Dendritic cell treated with granulocyte-macrophage colony-stimulating factor and Interleukin-4, amounts not matched to agents 40 ng/mL and 50 ng/mL, for 4 days (primary cell): ENCODE measurements around the gene DCDC2B.

Source experiments
- H3K27ac Mint-ChIP-seq: one replicate; pipeline ENCODE4 v1.8.0; 2022; ENCODE audit warnings: mild to moderate bottlenecking, mixed read lengths
- H3K27me3 Mint-ChIP-seq: one replicate; pipeline ENCODE4 v1.8.0; 2022; ENCODE audit warnings: mild to moderate bottlenecking, mixed read lengths
- H3K36me3 Mint-ChIP-seq: one replicate; pipeline ENCODE4 v1.8.0; 2022; ENCODE audit warnings: low read depth, mixed read lengths
- H3K4me1 Mint-ChIP-seq: one replicate; pipeline ENCODE4 v1.8.0; 2022; ENCODE audit warnings: low read depth, mixed read lengths
- H3K4me3 Mint-ChIP-seq: one replicate; pipeline ENCODE4 v1.8.0; 2022; ENCODE audit warnings: mild to moderate bottlenecking, moderate library complexity, mixed read lengths
- H3K9me3 Mint-ChIP-seq: one replicate; pipeline ENCODE4 v1.8.0; 2022; ENCODE audit warnings: mixed read lengths
- intact Hi-C: fragments of 100-400 bp; cut with micrococcal nuclease; formaldehyde crosslinking; loops from one replicate; pipeline ENCODE4 v1.15.0; 2022

The DCDC2B gene

GRCh38 chr1:32200226-32201010 lies 8.5 kb upstream of the DCDC2B start, which contains the start of gene CCDC28B:
Gene CCDC28B (plus strand): TSS chr1:32200595. CDS start chr1:32201936, 1,341 bp downstream.
- Mint-ChIP-seq H3K9me3 (no peaks in the 10 kb centered on the region), H3K4me1 (peaks cover 35% of the 10 kb centered on the region), H3K27ac (peak within 1 kb of the TSS; percentile 69), H3K27me3 (peaks cover 10% of the 10 kb centered on the region), H3K36me3 (peaks cover 35% of the 10 kb centered on the region), H3K4me3 (peak within 1 kb of the TSS; percentile 86)
- intact Hi-C loops: loop anchor here (2.0 to 5.0 kb wide), 2 partner anchors 20 to 192 kb away; partner anchors contain the start of gene BSDC1

- H3K4me1 Mint-ChIP-seq: peaks cover 44% of the 10 kb centered on the region
- H3K27ac Mint-ChIP-seq: peak overlapping the region; percentile 69
- peak overlapping the region; percentile 86 for H3K4me3 Mint-ChIP-seq
- peaks cover 33% of the 10 kb centered on the region for H3K36me3 Mint-ChIP-seq
- no peaks in the 10 kb centered on the region for H3K9me3 Mint-ChIP-seq
- peaks cover 13% of the 10 kb centered on the region for H3K27me3 Mint-ChIP-seq
- intact Hi-C loops: loop anchor here (2.0 to 5.0 kb wide), 2 partner anchors 20 to 191 kb away; partner anchors contain the start of gene BSDC1
These were observed 7.7 kb upstream of the DCDC2B start for GRCh38 chr1:32201011-32201855.

DNA sequence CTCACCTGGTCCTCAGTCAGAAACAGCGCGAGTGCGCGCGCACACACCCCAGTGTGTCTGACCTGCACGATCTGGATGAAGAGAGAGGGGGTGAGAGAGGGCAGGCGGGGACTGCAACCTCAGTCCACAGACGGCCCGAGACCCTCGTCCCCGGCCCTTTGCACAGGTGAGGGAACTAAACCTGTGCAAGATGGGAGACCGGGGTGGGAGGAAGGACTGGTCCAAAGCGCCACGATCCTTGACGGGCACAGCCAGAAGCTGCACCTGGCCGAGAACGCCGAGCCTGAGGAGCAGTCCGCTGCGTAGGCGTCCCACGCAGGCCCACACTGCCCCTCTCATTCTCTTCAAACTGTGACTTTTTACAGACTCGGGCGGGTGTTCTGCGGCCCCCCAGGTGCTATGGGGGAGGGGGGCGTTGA lies 3.9 kb upstream of the DCDC2B start:
- H3K27ac Mint-ChIP-seq: peak overlapping the region; percentile 83
- intact Hi-C loops: loop anchor here (5.0 kb wide), 1 partner anchor 187 kb away; the partner anchor contains the start of gene BSDC1
- peaks cover 56% of the 10 kb centered on the region for H3K4me1 Mint-ChIP-seq

GRCh38 chr1:32205401-32206370 lies 3.2 kb upstream of the DCDC2B start, which contains the start of gene IQCC:
Gene IQCC (plus strand): TSS chr1:32205671. CDS start chr1:32205682, 11 bp downstream.
- peaks cover 13% of the 10 kb centered on the region for H3K27me3 Mint-ChIP-seq
- intact Hi-C loops: no loop called here
- peaks cover 49% of the 10 kb centered on the region for H3K4me1 Mint-ChIP-seq
- peak within 1 kb of the TSS; percentile 83 for H3K27ac Mint-ChIP-seq
- peak within 1 kb of the TSS; percentile 84 for H3K4me3 Mint-ChIP-seq
- H3K9me3 Mint-ChIP-seq: no peaks in the 10 kb centered on the region
- peaks cover 8% of the 10 kb centered on the region for H3K36me3 Mint-ChIP-seq

More for the DNA sequence above, 3.9 kb upstream of the DCDC2B start:
- no peaks in the 10 kb centered on the region for H3K9me3 Mint-ChIP-seq
- H3K4me3 Mint-ChIP-seq: peak overlapping the region; percentile 84
- H3K27me3 Mint-ChIP-seq: peaks cover 13% of the 10 kb centered on the region
- H3K36me3 Mint-ChIP-seq: peaks cover 8% of the 10 kb centered on the region

- intact Hi-C loops: no loop called here
- H3K4me3 Mint-ChIP-seq: no peak overlapping the region
- H3K9me3 Mint-ChIP-seq: no peaks in the 10 kb centered on the region
- peaks cover 30% of the 10 kb centered on the region for H3K4me1 Mint-ChIP-seq
- H3K27me3 Mint-ChIP-seq: peaks cover 3% of the 10 kb centered on the region
- H3K27ac Mint-ChIP-seq: no peak overlapping the region
- H3K36me3 Mint-ChIP-seq: peaks cover 15% of the 10 kb centered on the region
These were observed 420 bp upstream of the DCDC2B start for GRCh38 chr1:32208469-32208868.

DNA sequence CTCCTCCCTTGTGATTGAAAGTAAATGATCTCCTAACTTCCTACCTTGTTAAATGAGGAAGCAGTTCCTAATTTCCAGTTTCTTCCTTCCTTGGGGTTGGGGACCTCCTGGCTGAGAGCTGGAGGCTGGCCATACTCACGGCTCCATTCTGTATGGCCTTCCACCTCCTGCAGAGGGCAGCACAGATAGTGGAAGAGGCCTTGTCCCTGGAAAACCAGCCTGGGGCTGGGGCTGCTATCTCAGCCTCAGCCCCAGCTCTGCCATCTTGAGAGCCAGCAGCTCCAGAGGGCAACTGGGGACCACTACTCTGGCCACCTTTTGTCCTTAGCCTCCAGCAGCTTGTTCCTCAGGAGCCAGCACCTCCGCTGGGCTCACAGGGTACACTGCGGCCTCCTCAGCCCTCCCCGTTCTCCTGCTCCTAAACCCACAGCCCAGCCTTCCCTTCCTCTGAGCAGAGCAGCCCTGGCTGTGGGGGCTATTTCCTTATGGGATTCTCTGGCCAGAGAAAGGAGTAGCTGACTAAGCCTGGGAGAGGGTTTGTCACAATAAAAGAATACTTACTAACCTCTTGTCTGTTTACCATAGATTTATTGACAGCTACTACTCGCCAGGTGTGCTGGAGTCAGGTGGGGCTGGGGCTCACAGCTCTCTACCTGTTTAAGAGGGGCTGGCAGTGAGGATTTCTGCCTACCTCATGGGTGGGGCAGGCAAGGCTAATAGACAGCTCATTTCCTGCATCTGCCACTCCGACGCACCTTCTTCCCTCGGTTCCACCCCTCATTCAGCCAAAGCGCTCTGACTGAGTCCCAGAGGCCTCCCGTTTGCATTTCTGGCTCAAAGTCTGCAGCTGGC lies 7.0 kb downstream of the DCDC2B start:
- H3K9me3 Mint-ChIP-seq: no peaks in the 10 kb centered on the region
- peaks cover 33% of the 10 kb centered on the region for H3K4me1 Mint-ChIP-seq
- peaks cover 77% of the 10 kb centered on the region for H3K36me3 Mint-ChIP-seq
- intact Hi-C loops: loop anchor here (5.0 to 10.0 kb wide), 2 partner anchors 159 to 196 kb away; no protein-coding TSS in a partner anchor
- H3K4me3 Mint-ChIP-seq: no peak overlapping the region
- no peaks in the 10 kb centered on the region for H3K27me3 Mint-ChIP-seq
- H3K27ac Mint-ChIP-seq: peak overlapping the region; percentile 70

DNA sequence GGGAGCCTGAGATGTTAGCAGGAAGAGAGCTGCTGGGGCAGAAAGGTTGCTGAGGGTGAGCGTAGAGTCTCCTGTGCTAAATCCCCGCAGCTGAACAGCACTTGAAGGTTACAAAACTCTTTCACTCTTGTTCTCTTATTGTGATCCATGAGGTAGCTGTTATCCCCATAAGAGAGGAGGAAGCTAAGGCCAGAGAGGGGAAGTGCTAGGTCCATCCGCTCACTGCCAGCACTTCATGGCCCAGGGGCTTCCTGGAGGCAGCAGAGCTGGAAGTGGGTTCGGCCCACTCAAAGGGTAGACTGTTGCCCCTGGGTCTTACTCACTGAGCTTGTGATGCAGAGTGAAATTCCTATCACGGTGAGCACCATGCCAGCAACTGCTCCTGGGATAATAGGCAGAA lies 7.7 kb downstream of the DCDC2B start:
- Mint-ChIP-seq H3K36me3 (peaks cover 77% of the 10 kb centered on the region), H3K27ac (peak overlapping the region; percentile 70), H3K4me1 (peaks cover 40% of the 10 kb centered on the region), H3K4me3 (no peak overlapping the region), H3K27me3 (no peaks in the 10 kb centered on the region), H3K9me3 (no peaks in the 10 kb centered on the region)
- intact Hi-C loops: loop anchor here (5.0 to 10.0 kb wide), 2 partner anchors 158 to 196 kb away; no protein-coding TSS in a partner anchor

DNA sequence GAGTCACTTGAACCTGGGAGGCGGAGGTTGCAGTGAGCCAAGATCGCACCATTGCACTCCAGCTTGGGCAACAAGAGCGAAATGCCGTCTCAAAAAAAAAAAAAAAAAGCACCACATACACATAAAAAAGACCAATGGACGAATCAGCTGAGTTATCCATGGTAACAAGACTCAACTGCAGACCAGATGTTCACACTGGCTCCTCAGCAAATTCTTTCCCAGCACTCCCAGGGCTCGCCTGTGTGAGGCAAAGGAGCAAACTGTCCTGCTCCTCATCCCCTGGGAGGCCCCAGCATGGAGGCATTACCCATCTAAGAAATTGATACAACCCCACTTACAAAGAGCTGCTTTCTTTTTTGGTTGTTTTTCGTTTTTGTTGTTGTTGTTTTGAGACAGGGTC lies 10.1 kb downstream of the DCDC2B start:
- no peaks in the 10 kb centered on the region for H3K9me3 Mint-ChIP-seq
- H3K4me3 Mint-ChIP-seq: no peak overlapping the region
- peaks cover 58% of the 10 kb centered on the region for H3K4me1 Mint-ChIP-seq
- intact Hi-C loops: loop anchor here (5.0 to 10.0 kb wide), 2 partner anchors 156 to 193 kb away; no protein-coding TSS in a partner anchor
- peaks cover 79% of the 10 kb centered on the region for H3K36me3 Mint-ChIP-seq
- no peak overlapping the region for H3K27ac Mint-ChIP-seq
- H3K27me3 Mint-ChIP-seq: no peaks in the 10 kb centered on the region

- H3K4me3 Mint-ChIP-seq: peak overlapping the region; percentile 96
- intact Hi-C loops: no loop called here
- peak overlapping the region; percentile 95 for H3K27ac Mint-ChIP-seq
- H3K27me3 Mint-ChIP-seq: no peaks in the 10 kb centered on the region
- peaks cover 79% of the 10 kb centered on the region for H3K36me3 Mint-ChIP-seq
- peaks cover 51% of the 10 kb centered on the region for H3K4me1 Mint-ChIP-seq
- no peaks in the 10 kb centered on the region for H3K9me3 Mint-ChIP-seq
These were observed 12.1 kb downstream of the DCDC2B start for GRCh38 chr1:32220746-32221580.

GRCh38 chr1:32221581-32221979 lies 12.7 kb downstream of the DCDC2B start:
- intact Hi-C loops: no loop called here
- peaks cover 45% of the 10 kb centered on the region for H3K4me1 Mint-ChIP-seq

DNA sequence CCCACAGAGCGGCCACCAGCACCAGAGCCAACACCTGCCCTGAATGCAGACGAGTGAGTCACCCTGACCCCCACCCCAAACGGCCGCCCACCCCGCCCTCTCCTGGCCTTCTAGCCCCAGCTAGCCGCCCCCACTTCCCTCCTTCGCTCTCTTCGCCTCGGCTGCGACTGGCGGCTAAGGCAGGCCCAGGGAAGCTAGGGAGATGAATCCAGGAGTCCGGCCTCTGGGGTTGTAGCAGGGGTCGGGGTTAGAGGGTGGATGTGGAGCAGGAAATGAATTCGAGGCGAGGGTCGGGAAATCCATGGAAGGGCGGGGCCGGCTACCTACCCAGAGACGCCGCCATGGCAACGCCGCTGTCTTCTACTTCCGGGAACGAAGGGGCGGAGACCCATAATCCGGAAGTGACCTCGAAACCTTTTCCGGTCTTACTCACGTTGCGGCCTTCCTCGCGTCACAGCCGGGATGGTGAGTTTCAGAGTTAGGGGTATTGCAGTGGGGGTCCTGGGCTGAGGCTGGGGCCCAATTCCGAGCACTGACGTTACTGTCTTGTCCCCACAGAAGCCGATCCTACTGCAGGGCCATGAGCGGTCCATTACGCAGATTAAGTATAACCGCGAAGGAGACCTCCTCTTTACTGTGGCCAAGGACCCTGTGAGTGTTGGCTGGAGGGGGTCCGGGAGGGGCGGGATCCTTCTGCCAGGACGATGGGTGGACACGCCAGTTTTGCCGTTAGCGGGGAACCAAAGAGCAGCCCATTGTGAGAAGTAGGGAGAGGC lies 13.3 kb downstream of the DCDC2B start, which contains the start of the genes EIF3I and TMEM234:
TSS of gene EIF3I (plus strand) at position 428 of the 776 bp plus-strand sequence. CDS start at position 463, 35 bp downstream.
TSS of gene TMEM234 (minus strand) at position 374 of the 776 bp plus-strand sequence. CDS start at position 343, 31 bp downstream.
- Mint-ChIP-seq H3K27ac (peak within 1 kb of the TSS; percentile 95), H3K27me3 (no peaks in the 10 kb centered on the region), H3K4me3 (peak within 1 kb of the TSS; percentile 96), H3K4me1 (peaks cover 39% of the 10 kb centered on the region), H3K36me3 (peaks cover 79% of the 10 kb centered on the region), H3K9me3 (no peaks in the 10 kb centered on the region)
- intact Hi-C loops: loop anchor here (2.0 kb wide), 1 partner anchor 19 kb away; no protein-coding TSS in a partner anchor

More at GRCh38 chr1:32221581-32221979, 12.7 kb downstream of the DCDC2B start:
- no peaks in the 10 kb centered on the region for H3K27me3 Mint-ChIP-seq
- H3K9me3 Mint-ChIP-seq: no peaks in the 10 kb centered on the region
- H3K27ac Mint-ChIP-seq: peak overlapping the region; percentile 95
- peaks cover 79% of the 10 kb centered on the region for H3K36me3 Mint-ChIP-seq
- peak overlapping the region; percentile 96 for H3K4me3 Mint-ChIP-seq
